KMS-11 (cell line): ENCODE measurements around the gene ROPN1B.
"Not testable (repeated sequence)": the region's sequence is repeated elsewhere in the genome, so short reads cannot be mapped to it uniquely, and the experiment has no call there.

Experiments
- H2AFZ ChIP-seq: fragments of 200-600 bp; sonication (generic); 2 replicates; pipeline ENCODE4 v1.6.1; 2016; ENCODE audit warnings: antibody characterized with exemption, mixed run types, low read depth
- H3K27ac ChIP-seq: fragments of 200-600 bp; sonication (generic); 2 replicates; pipeline ENCODE4 v1.6.1; 2016; ENCODE audit warnings: mild to moderate bottlenecking, mixed run types
- H3K27me3 ChIP-seq: fragments of 200-600 bp; sonication (generic); 2 replicates; pipeline ENCODE4 v1.6.1; 2017; ENCODE audit warnings: mild to moderate bottlenecking, low read depth, mixed run types, moderate library complexity; ENCODE audit not compliant: insufficient read depth
- H3K36me3 ChIP-seq: fragments of 200-600 bp; sonication (generic); 2 replicates; pipeline ENCODE4 v1.6.1; 2017; ENCODE audit warnings: mild to moderate bottlenecking, mixed run types; ENCODE audit not compliant: insufficient read depth
- H3K4me1 ChIP-seq: fragments of 200-600 bp; sonication (generic); 2 replicates; pipeline ENCODE4 v1.6.1; 2016; ENCODE audit warnings: mild to moderate bottlenecking, low read depth, mixed run types; ENCODE audit not compliant: poor library complexity, severe bottlenecking
- H3K4me2 ChIP-seq: fragments of 200-600 bp; sonication (generic); 2 replicates; pipeline ENCODE4 v1.7.0; 2016; ENCODE audit warnings: mild to moderate bottlenecking, mixed run types
- H3K4me3 ChIP-seq: fragments of 200-600 bp; sonication (generic); IDR thresholded peaks from 2 replicates; pipeline ENCODE4 v1.6.1; 2017; ENCODE audit warnings: low read depth, low read length, mixed read lengths; ENCODE audit not compliant: insufficient read depth
- H3K79me2 ChIP-seq: fragments of 200-600 bp; sonication (generic); 2 replicates; pipeline ENCODE4 v1.6.1; 2016; ENCODE audit warnings: low read depth, mixed run types; ENCODE audit not compliant: insufficient read depth
- H3K9ac ChIP-seq: fragments of 200-600 bp; sonication (generic); 2 replicates; pipeline ENCODE4 v1.6.1; 2016; ENCODE audit warnings: mild to moderate bottlenecking, mixed run types
- H4K20me1 ChIP-seq: fragments of 200-600 bp; sonication (generic); 2 replicates; pipeline ENCODE4 v1.6.1; 2016; ENCODE audit warnings: mild to moderate bottlenecking, mixed run types; ENCODE audit not compliant: insufficient read depth
- CTCF ChIP-seq: fragments of 200-600 bp; sonication (generic); conservative IDR thresholded peaks from 2 replicates; pipeline ENCODE4 v1.6.1; 2017; ENCODE audit warnings: low read depth, mild to moderate bottlenecking, antibody characterized with exemption, low read length, moderate library complexity, mixed read lengths

Gene ROPN1B

DNA sequence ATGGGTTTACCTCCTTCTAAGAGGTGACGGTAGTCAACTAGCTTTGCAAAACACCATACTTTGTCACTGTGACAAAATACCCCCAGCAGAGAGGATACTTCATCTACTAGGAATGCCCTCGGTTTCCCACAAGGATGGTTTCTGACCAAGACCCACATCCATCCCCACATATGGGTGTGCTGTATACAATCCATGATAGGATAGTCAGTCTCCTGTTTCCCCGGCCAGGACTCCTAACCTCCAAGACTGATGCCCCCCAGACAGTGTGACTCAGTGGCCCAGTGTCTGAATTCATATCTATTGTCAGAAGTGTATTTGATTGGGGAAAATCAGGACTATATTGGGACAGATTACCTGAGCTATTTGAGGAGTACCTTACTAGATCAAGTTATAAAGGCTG lies 17.8 kb upstream of the ROPN1B start:
- not testable (repeated sequence) for H2AFZ ChIP-seq, H3K4me1 ChIP-seq, H3K9ac ChIP-seq, H3K79me2 ChIP-seq, H3K4me3 ChIP-seq, H3K27ac ChIP-seq, H4K20me1 ChIP-seq, H3K36me3 ChIP-seq, H3K27me3 ChIP-seq, H3K4me2 ChIP-seq

DNA sequence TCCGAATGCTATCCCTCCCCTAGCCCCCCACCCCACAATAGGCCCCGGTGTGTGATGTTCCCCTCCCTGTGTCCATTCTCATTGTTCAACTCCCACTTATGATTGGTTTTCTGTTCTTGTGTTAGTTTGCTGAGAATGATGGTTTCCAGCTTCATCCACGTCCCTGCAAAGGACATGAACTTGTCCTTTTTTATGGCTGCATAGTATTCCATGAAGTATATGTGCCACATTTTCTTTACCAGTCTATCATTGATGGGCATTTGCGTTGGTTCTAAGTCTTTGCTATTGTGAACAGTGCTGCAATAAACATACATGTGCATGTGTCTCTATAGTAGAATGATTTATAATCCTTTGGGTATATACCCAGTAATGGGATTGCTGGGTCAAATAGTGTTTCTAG lies 12.0 kb upstream of the ROPN1B start:
- not testable (repeated sequence) for H4K20me1 ChIP-seq, H3K4me2 ChIP-seq, H3K27me3 ChIP-seq, H3K79me2 ChIP-seq, H3K4me1 ChIP-seq, H3K36me3 ChIP-seq, H3K4me3 ChIP-seq, H3K9ac ChIP-seq, H3K27ac ChIP-seq, H2AFZ ChIP-seq

DNA sequence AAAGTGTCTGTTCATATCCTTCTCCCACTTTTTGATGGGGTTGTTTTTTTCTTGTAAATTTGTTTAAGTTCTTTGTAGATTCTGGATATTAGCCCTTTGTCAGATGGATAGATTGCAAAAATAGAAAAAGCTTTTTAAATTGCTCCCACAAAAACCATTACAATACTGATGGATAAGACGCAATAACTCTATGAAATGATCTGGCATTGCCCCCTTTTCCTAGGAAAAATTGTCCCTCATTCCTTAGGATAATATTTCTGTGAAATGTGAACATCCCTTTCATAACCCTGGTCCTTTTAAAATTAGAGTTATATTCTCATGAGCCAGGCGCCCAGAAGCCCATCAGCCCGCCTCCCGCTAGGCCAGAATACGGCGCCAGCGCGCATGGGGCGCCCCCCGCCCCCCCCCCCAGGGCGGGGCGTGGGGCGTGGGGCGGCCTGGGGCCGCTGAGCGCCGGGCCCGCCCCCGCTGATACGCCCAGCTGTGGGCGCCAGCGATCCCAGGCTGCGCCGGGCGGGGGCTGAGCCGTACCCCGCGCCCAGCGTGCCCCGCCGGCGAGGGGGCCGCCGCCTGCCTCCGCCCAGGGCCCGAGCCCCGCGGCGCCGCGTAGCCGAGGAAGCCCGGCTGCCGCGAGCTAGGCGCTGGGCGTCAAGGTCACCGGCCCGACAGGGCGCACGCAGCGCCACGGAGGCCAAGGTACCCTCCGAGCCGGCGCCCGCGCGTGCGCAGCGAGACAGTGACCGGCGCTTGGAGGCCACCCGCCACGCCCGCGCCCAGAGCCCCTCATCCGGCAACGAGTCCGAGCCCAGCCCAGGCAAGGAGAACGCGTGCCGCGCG lies 11.1 kb upstream of the ROPN1B start:
- no peaks in the 10 kb centered on the region for H3K79me2 ChIP-seq
- no peak for TF ChIP-seq CTCF
- no peaks in the 10 kb centered on the region for H3K4me1 ChIP-seq
- no peak overlapping the region for H3K4me3 ChIP-seq
- H3K27ac ChIP-seq: no peak overlapping the region
- no peak overlapping the region for H3K9ac ChIP-seq
- no peak overlapping the region for H3K4me2 ChIP-seq
- no peak overlapping the region for H2AFZ ChIP-seq
- no peaks in the 10 kb centered on the region for H3K36me3 ChIP-seq
- H4K20me1 ChIP-seq: no peaks in the 10 kb centered on the region
- no peaks in the 10 kb centered on the region for H3K27me3 ChIP-seq

- H2AFZ ChIP-seq: no peak overlapping the region
- no peak overlapping the region for H3K4me3 ChIP-seq
- H3K36me3 ChIP-seq: no peaks in the 10 kb centered on the region
- no peaks in the 10 kb centered on the region for H3K27me3 ChIP-seq
- no peak overlapping the region for H3K27ac ChIP-seq
- H4K20me1 ChIP-seq: no peaks in the 10 kb centered on the region
- TF ChIP-seq CTCF: no peak
- no peak overlapping the region for H3K9ac ChIP-seq
- H3K4me1 ChIP-seq: no peaks in the 10 kb centered on the region
- H3K79me2 ChIP-seq: no peaks in the 10 kb centered on the region
- H3K4me2 ChIP-seq: no peak overlapping the region
Observed at GRCh38 chr3:125958511-125959316, 10.3 kb upstream of the ROPN1B start.

- no peaks in the 10 kb centered on the region for H3K79me2 ChIP-seq
- no peak overlapping the region for H3K27ac ChIP-seq
- no peak overlapping the region for H2AFZ ChIP-seq
- no peaks in the 10 kb centered on the region for H3K4me1 ChIP-seq
- no peaks in the 10 kb centered on the region for H3K27me3 ChIP-seq
- H3K4me3 ChIP-seq: no peak overlapping the region
- no peak overlapping the region for H3K9ac ChIP-seq
- H4K20me1 ChIP-seq: no peaks in the 10 kb centered on the region
- H3K4me2 ChIP-seq: no peak overlapping the region
- TF ChIP-seq CTCF: no peak
- H3K36me3 ChIP-seq: no peaks in the 10 kb centered on the region
Observed at GRCh38 chr3:125959317-125960065, 9.5 kb upstream of the ROPN1B start.
